H1 (cell line): ENCODE data around the gene USP10. TPM values are rescaled to one million over a fixed set of nuclear protein-coding genes. Genes with fewer than 3 reads are reported as not detected.
A peak's percentile ranks its signal among the peaks of the same experiment; 100 is the strongest.

Source experiments
- CTCF ChIA-PET: fragments of 300-600 bp; sonication (Branson Sonifier 250); formaldehyde crosslinking; loops from one replicate; lab custom pipeline; 2021; ENCODE audit not compliant: partially characterized antibody; lab: Charles Lee
- POLR2A ChIA-PET: fragments of 300-600 bp; sonication (Branson Sonifier 250); formaldehyde crosslinking; loops from one replicate; lab custom pipeline; 2021; ENCODE audit warnings: inconsistent platforms; ENCODE audit not compliant: partially characterized antibody; lab: Charles Lee
- DNase-seq, 2 experiments: peaks; one replicate each; pipeline versions ENCODE4 v3.0.0 to v3.0.0-alpha.2; 2010 to 2022; ENCODE audit warnings: low spot score in 2 of 2, low read depth in 1 of 2, mixed read lengths in 1 of 2
- FAIRE-seq: peaks from 2 replicates; lab custom pipeline; 2011; peaks lifted over from hg19 to GRCh38; lab: Jason Lieb, UNC
- H2AFZ ChIP-seq: 2 replicates; pipeline ENCODE4 v1.8.1; 2012; ENCODE audit warnings: low read length, inconsistent platforms
- H2AK5ac ChIP-seq: 2 replicates; pipeline ENCODE4 v1.6.1; 2013; ENCODE audit warnings: low read depth, low read length
- H2BK120ac ChIP-seq: replicated peaks from 2 replicates; pipeline ENCODE3; 2013; ENCODE audit warnings: low read depth, low read length, inconsistent platforms
- H2BK12ac ChIP-seq: 2 replicates; pipeline ENCODE4 v1.6.1; 2013; ENCODE audit warnings: low read depth, low read length
- H2BK15ac ChIP-seq: 2 replicates; pipeline ENCODE4 v1.6.1; 2013; ENCODE audit warnings: low read length
- H2BK20ac ChIP-seq: 2 replicates; pipeline ENCODE4 v1.6.1; 2013; ENCODE audit warnings: low read length
- H2BK5ac ChIP-seq: 2 replicates; pipeline ENCODE4 v1.6.1; 2013; ENCODE audit warnings: low read depth, low read length
- H3K14ac ChIP-seq: 2 replicates; pipeline ENCODE4 v1.6.1; 2013; ENCODE audit warnings: inconsistent platforms; ENCODE audit not compliant: insufficient read length
- H3K18ac ChIP-seq: 2 replicates; pipeline ENCODE4 v1.6.1; 2013; ENCODE audit warnings: low read length; ENCODE audit errors: extremely low read depth
- H3K23ac ChIP-seq: 2 replicates; pipeline ENCODE4 v1.6.1; 2013; ENCODE audit warnings: inconsistent platforms; ENCODE audit not compliant: insufficient read length
- H3K23me2 ChIP-seq: 2 replicates; pipeline ENCODE4 v1.6.1; 2013; ENCODE audit warnings: low read depth, low read length
- H3K27ac ChIP-seq: 2 replicates; pipeline ENCODE4 v1.6.1; 2011; ENCODE audit warnings: low read depth, low read length, inconsistent platforms
- H3K27me3 ChIP-seq, 4 experiments: replicated peaks in 1 of 4; 1 replicate in 1 of 4; 2 replicates in 3 of 4; pipeline versions ENCODE4 v1.6.1 to v1.8.1; 2011 to 2013; ENCODE audit warnings: low read length in 3 of 4, mild to moderate bottlenecking in 3 of 4, inconsistent platforms in 2 of 4, mixed read lengths in 2 of 4, moderate library complexity in 1 of 4; ENCODE audit not compliant: control insufficient read depth in 3 of 4, insufficient read depth in 3 of 4; ENCODE audit errors: extremely low read depth in 1 of 4
- H3K36me3 ChIP-seq, 4 experiments: 2 replicates each; pipeline versions ENCODE4 v1.6.1 to v1.8.1; 2011 to 2013; ENCODE audit warnings: mild to moderate bottlenecking in 4 of 4, low read length in 3 of 4, moderate library complexity in 2 of 4, control low read depth in 1 of 4, inconsistent platforms in 1 of 4; ENCODE audit not compliant: insufficient read depth in 4 of 4, control insufficient read depth in 2 of 4
- H3K4ac ChIP-seq: replicated peaks from 2 replicates; pipeline ENCODE3; 2013; ENCODE audit warnings: low read length, low read depth, mixed read lengths, inconsistent platforms; ENCODE audit not compliant: insufficient read length
- H3K4me1 ChIP-seq, 4 experiments: replicated peaks in 1 of 4; 1 replicate in 1 of 4; 2 replicates in 3 of 4; pipeline versions ENCODE4 v1.6.1 to v1.8.1; 2011 to 2013; ENCODE audit warnings: low read length in 3 of 4, inconsistent platforms in 2 of 4, mixed read lengths in 1 of 4; ENCODE audit not compliant: insufficient read depth in 4 of 4, control insufficient read depth in 3 of 4
- H3K4me2 ChIP-seq, 2 experiments: 2 replicates each; pipeline versions ENCODE4 v1.6.1 to v1.8.1; 2011 to 2013; ENCODE audit warnings: low read depth in 2 of 2, low read length in 2 of 2, control low read depth in 1 of 2, inconsistent platforms in 1 of 2, mild to moderate bottlenecking in 1 of 2; ENCODE audit not compliant: insufficient read depth in 1 of 2
- H3K4me3 ChIP-seq, 4 experiments: fragments of 200-600, 300-600 bp in 1 of 4; sonication (generic), shearing (Covaris generic), sonication (Bioruptor Twin) in 1 of 4; 2 replicates each; pipeline versions ENCODE4 v1.5.1 to v1.8.1; 2011 to 2016; ENCODE audit warnings: low read length in 4 of 4, low read depth in 3 of 4, control low read depth in 2 of 4, inconsistent platforms in 2 of 4, mild to moderate bottlenecking in 2 of 4, mixed read lengths in 1 of 4, moderate library complexity in 1 of 4; ENCODE audit not compliant: insufficient read depth in 2 of 4; ENCODE audit errors: extremely low read depth in 1 of 4
- H3K56ac ChIP-seq: replicated peaks from 2 replicates; pipeline ENCODE3; 2013; ENCODE audit warnings: low read depth, mild to moderate bottlenecking, mixed read lengths, low read length, inconsistent platforms; ENCODE audit not compliant: insufficient read length
- H3K79me1 ChIP-seq: 2 replicates; pipeline ENCODE4 v1.6.1; 2013; ENCODE audit warnings: low read depth, low read length, control low read depth
- H3K79me2 ChIP-seq, 2 experiments: 2 replicates each; pipeline versions ENCODE4 v1.6.1 to v1.8.1; 2012 to 2013; ENCODE audit warnings: low read length in 2 of 2, mild to moderate bottlenecking in 2 of 2, inconsistent platforms in 1 of 2; ENCODE audit not compliant: insufficient read depth in 2 of 2, control insufficient read depth in 1 of 2
- H3K9ac ChIP-seq, 4 experiments: replicated peaks in 1 of 4; 1 replicate in 1 of 4; 2 replicates in 3 of 4; pipeline versions ENCODE4 v1.6.1 to v1.8.1; 2011 to 2013; ENCODE audit warnings: low read depth in 3 of 4, low read length in 3 of 4, control low read depth in 2 of 4, mild to moderate bottlenecking in 2 of 4, moderate library complexity in 2 of 4, inconsistent platforms in 1 of 4; ENCODE audit errors: extremely low read depth in 1 of 4
- H3K9me3 ChIP-seq, 2 experiments: 2 replicates each; pipeline versions ENCODE4 v1.6.1 to v1.8.1; 2012 to 2013; ENCODE audit warnings: mild to moderate bottlenecking in 2 of 2, moderate library complexity in 2 of 2, control low read depth in 1 of 2, inconsistent platforms in 1 of 2, low read depth in 1 of 2, low read length in 1 of 2, mixed read lengths in 1 of 2; ENCODE audit not compliant: insufficient read depth in 2 of 2
- H4K20me1 ChIP-seq, 2 experiments: replicated peaks in 1 of 2; 2 replicates each; pipeline versions ENCODE3 to v1.8.1; 2011 to 2013; ENCODE audit warnings: inconsistent platforms in 2 of 2, low read length in 2 of 2, mild to moderate bottlenecking in 1 of 2; ENCODE audit not compliant: insufficient read depth in 2 of 2, control insufficient read depth in 1 of 2
- H4K5ac ChIP-seq: 2 replicates; pipeline ENCODE4 v1.6.1; 2013; ENCODE audit warnings: low read length, low read depth, mixed read lengths, inconsistent platforms; ENCODE audit not compliant: insufficient read length
- H4K8ac ChIP-seq: 2 replicates; pipeline ENCODE4 v1.8.0; 2013; ENCODE audit warnings: mild to moderate bottlenecking, moderate library complexity, low read length, inconsistent platforms; ENCODE audit not compliant: insufficient read depth; ENCODE audit errors: extremely low read depth
- H4K91ac ChIP-seq: replicated peaks from 2 replicates; pipeline ENCODE3; 2013; ENCODE audit warnings: low read length, mixed read lengths, inconsistent platforms; ENCODE audit not compliant: insufficient read length
- ASH2L ChIP-seq: fragments of 200-600, 300-600 bp; sonication (generic); IDR thresholded peaks from one replicate; pipeline ENCODE4 v1.7.1; 2017; ENCODE audit warnings: low read length
- BCL11A ChIP-seq, 2 experiments: IDR thresholded peaks; one replicate each; pipeline ENCODE4 v1.6.1; 2011; ENCODE audit warnings: low read depth in 2 of 2, low read length in 2 of 2, mild to moderate bottlenecking in 2 of 2
- CBX5 ChIP-seq: fragments of 300-800, 300-1000 bp; sonication (generic); IDR thresholded peaks from 2 replicates; pipeline ENCODE4 v1.7.1; 2016; ENCODE audit warnings: antibody characterized with exemption, low read length, low read depth
- CBX8 ChIP-seq: fragments of 300-800, 300-1000 bp; sonication (generic); IDR thresholded peaks from 2 replicates; pipeline ENCODE4 v1.7.1; 2016; ENCODE audit warnings: low read depth, low read length, borderline replicate concordance
- EGR1 ChIP-seq: IDR thresholded peaks from 2 replicates; pipeline ENCODE4 v1.6.1; 2011; ENCODE audit warnings: low read depth, low read length, borderline replicate concordance
- FOSL1 ChIP-seq: IDR thresholded peaks from 2 replicates; pipeline ENCODE4 v1.6.1; 2011; ENCODE audit warnings: mild to moderate bottlenecking, low read depth, low read length, moderate library complexity; ENCODE audit not compliant: insufficient read depth
- HDAC2 ChIP-seq, 2 experiments: fragments of 300-600 bp in 1 of 2; sonication (generic) in 1 of 2; IDR thresholded peaks; 2 replicates each; pipeline ENCODE4 v1.6.1; 2011 to 2012; ENCODE audit warnings: low read depth in 2 of 2, low read length in 2 of 2, mild to moderate bottlenecking in 2 of 2, moderate library complexity in 2 of 2, borderline replicate concordance in 1 of 2, inconsistent platforms in 1 of 2
- NRF1 ChIP-seq: IDR thresholded peaks from 2 replicates; pipeline ENCODE4 v1.6.1; 2011; ENCODE audit warnings: mild to moderate bottlenecking, low read depth, low read length, improper control_type of control experiment
- PHF8 ChIP-seq: fragments of 200-600 bp; sonication (generic); conservative IDR thresholded peaks from 2 replicates; pipeline ENCODE4 v1.7.1; 2012; ENCODE audit warnings: low read depth, mild to moderate bottlenecking, inconsistent platforms, low read length, moderate library complexity
- POLR2A ChIP-seq, 2 experiments: IDR thresholded peaks; 1 replicate in 1 of 2; 2 replicates in 1 of 2; pipeline ENCODE4 v1.6.1; 2011; ENCODE audit warnings: low read depth in 2 of 2, low read length in 2 of 2, mild to moderate bottlenecking in 2 of 2; ENCODE audit errors: control extremely low read depth in 1 of 2
- SRF ChIP-seq: IDR thresholded peaks from 2 replicates; pipeline ENCODE4 v1.6.1; 2011; ENCODE audit warnings: mild to moderate bottlenecking, low read depth, low read length, moderate library complexity
- TAF1 ChIP-seq: IDR thresholded peaks from 2 replicates; pipeline ENCODE4 v1.6.1; 2011; ENCODE audit warnings: mild to moderate bottlenecking, low read depth, low read length
- TAF7 ChIP-seq: optimal IDR thresholded peaks from 2 replicates; pipeline ENCODE3; 2011; ENCODE audit warnings: low read depth, mild to moderate bottlenecking, inconsistent platforms, low read length, moderate library complexity, borderline replicate concordance
- TBP ChIP-seq: IDR thresholded peaks from 2 replicates; pipeline ENCODE4 v1.6.1; 2011; ENCODE audit warnings: low read depth, low read length, improper control_type of control experiment
- ZNF274 ChIP-seq: IDR thresholded peaks from 2 replicates; pipeline ENCODE4 v1.7.0; 2012; ENCODE audit warnings: low read length, borderline replicate concordance; ENCODE audit errors: extremely low read depth
- WGBS, 2 experiments: shearing (Covaris generic) in 1 of 2; methylation state at CpG; one replicate each; pipeline versions ENCODE4 v1.1.6 to v1.1.7; 2013 to 2015; ENCODE audit warnings: low lambda C conversion rate in 2 of 2, mixed read lengths in 2 of 2, inconsistent platforms in 1 of 2, low coverage in 1 of 2, missing lambda C conversion rate in 1 of 2; ENCODE audit not compliant: insufficient replicate concordance in 2 of 2, insufficient coverage in 1 of 2, insufficient read length in 1 of 2; ENCODE audit errors: extremely low coverage in 1 of 2, missing lambda C conversion rate in 1 of 2; 5-methylcytosine and 5-hydroxymethylcytosine counted together
- polyA plus RNA-seq, 7 experiments: library from polyadenylated mRNA; depleted of rRNA in 3 of 7; stranded (reverse) in 5 of 7; unstranded in 2 of 7; fragments of >200 nt in 5 of 7; fragments of 200-250 nt in 2 of 7; gene quantifications; 1 replicate in 5 of 7; 2 replicates in 1 of 7; 4 replicates in 1 of 7; pipeline versions ENCODE4 v1.2.1 to v1.2.3, GENCODE V29; 2011 to 2013; ENCODE audit warnings: missing spikeins in 2 of 7, mixed read lengths in 2 of 7
- total RNA-seq: library from RNA; stranded (reverse); fragmentation: NEBNext Ultra II Directional; extraction: Animal tissue kit (Norgen Biotek cat#: 25700); gene quantifications from 2 replicates; pipeline ENCODE4 v1.2.1, GENCODE V29; 2021

The USP10 gene
- total and polyA plus RNA-seq, 2 of the 8 experiments (the other 6 are each of a cell fraction or from before 2014, with no cell fraction given) = 171 to 195 TPM

- FAIRE-seq = no peak
- DNase-seq = no peak
- Histone ChIP-seq H4K5ac (no peak overlapping the region), H2AFZ (no peak overlapping the region), H3K9me3 (no peaks in the 10 kb centered on the region), H3K27ac (no peak overlapping the region), H2AK5ac (no peak overlapping the region), H4K91ac (no peak overlapping the region), H3K23me2 (no peaks in the 10 kb centered on the region), H3K4ac (no peak overlapping the region), H3K36me3 (no peaks in the 10 kb centered on the region), H3K79me1 (no peaks in the 10 kb centered on the region), H2BK5ac (no peak overlapping the region), H2BK15ac (no peak overlapping the region), H3K27me3 (no peaks in the 10 kb centered on the region), H4K8ac (no peak overlapping the region), H3K56ac (no peak overlapping the region), H3K4me1 (peaks cover 0 to 2% (median 0%) of the 10 kb centered on the region in 4 experiments; a peak in 2 of 7 replicates), H3K23ac (no peak overlapping the region), H3K79me2 (no peaks in the 10 kb centered on the region), H3K9ac (no peak overlapping the region), H4K20me1 (no peaks in the 10 kb centered on the region), H3K18ac (no peak overlapping the region), H2BK20ac (no peak overlapping the region), H3K4me3 (no peak overlapping the region), H2BK120ac (no peak overlapping the region), H3K4me2 (no peak overlapping the region), H2BK12ac (0 out of 2 replicates have a peak overlapping the region, but pooled peaks have one; percentile 6), H3K14ac (no peak overlapping the region)
- CTCF ChIA-PET = interaction anchor here (0.6 to 1.5 kb wide), 4 partner anchors 40 to 1192 kb away, joined by 3 to 5 read pairs (median 4); no protein-coding TSS in a partner anchor
- 97% methylated on average over 19 of the region's 19 CpGs; no CpG with 5 or more reads in 1 of the 2 experiments for WGBS, 2 experiments
- POLR2A ChIA-PET = interaction anchor here (1.0 kb wide), 1 partner anchor 14 kb away, joined by 3 read pairs; no protein-coding TSS in a partner anchor
- no peak for TF ChIP-seq CBX5
- TF ChIP-seq TAF1 = no peak
- no peak for TF ChIP-seq SRF
- no peak for TF ChIP-seq TAF7
- TF ChIP-seq FOSL1 = no peak
- TF ChIP-seq CBX8 = no peak
- no peak for TF ChIP-seq EGR1
- TF ChIP-seq ASH2L = no peak
- TF ChIP-seq NRF1 = no peak
- TF ChIP-seq TBP = no peak
- no peak for TF ChIP-seq ZNF274
- TF ChIP-seq HDAC2 (IDR thresholded peaks at IDR 0.05; ENCODE audit: borderline replicate concordance in 1 of 2, low read depth in 2 of 2, low read length in 2 of 2) = no peak
- TF ChIP-seq PHF8 = no peak
- TF ChIP-seq BCL11A (IDR thresholded peaks at IDR 0.05; ENCODE audit: low read depth in 2 of 2, low read length in 2 of 2) = no peak
- no peak for TF ChIP-seq POLR2A (IDR thresholded peaks at IDR 0.05; ENCODE audit: control extremely low read depth in 1 of 2, low read depth in 2 of 2, low read length in 2 of 2)
Observed at GRCh38 chr16:84794626-84795025, 94.8 kb downstream of the USP10 start.
